ENCODE results near the gene SSTR3. TPM values are rescaled to one million over a fixed set of nuclear protein-coding genes. Genes with fewer than 3 reads are reported as not detected.

Gene SSTR3
- total RNA-seq, 2 experiments from 2014 or later: 14.8 to 15.6 TPM

DNA sequence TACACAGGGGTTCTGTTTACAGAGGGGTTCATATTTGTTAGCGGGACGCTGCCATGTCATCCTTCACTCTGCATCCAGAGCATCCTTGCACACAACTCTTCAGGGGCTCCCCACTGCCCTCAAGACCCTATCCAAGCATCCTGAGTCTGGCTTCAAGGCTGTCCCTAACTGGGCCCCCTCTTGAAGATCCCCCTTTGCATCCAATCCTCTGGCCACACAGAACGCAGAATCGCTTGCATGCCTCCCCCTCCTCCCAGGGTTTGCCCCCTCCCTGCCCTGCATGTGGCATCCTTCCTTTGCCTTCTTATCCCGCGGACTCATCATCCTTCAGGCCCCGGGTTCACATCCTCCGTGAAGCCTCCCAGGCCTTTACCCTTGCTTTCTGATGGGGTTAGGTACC is 42.9 kb downstream of the SSTR3 start:
- peaks cover 44% of the 10 kb centered on the region for H3K4me1 Mint-ChIP-seq

GRCh38 chr22:37167981-37168647 is 44.2 kb downstream of the SSTR3 start:
- ATAC-seq (no peak), DNase-seq (peak; percentile 4)
- intact Hi-C loops (cut with DNase I, micrococcal nuclease): no loop called here
- H3K9me3 Mint-ChIP-seq (ENCODE audit: low read depth): no peaks in the 10 kb centered on the region
- H3K27ac Mint-ChIP-seq: peak overlapping the region; percentile 49
- peak overlapping the region; percentile 53 for H3K4me3 Mint-ChIP-seq
- H3K27me3 Mint-ChIP-seq: no peaks in the 10 kb centered on the region
- no peaks in the 10 kb centered on the region for H3K36me3 Mint-ChIP-seq (ENCODE audit: low read depth)
- ChIA-PET CTCF (interaction anchor here (1.6 to 3.3 kb wide), 3 partner anchors 12 to 93 kb away, joined by 8 to 36 read pairs (median 9); no protein-coding TSS in a partner anchor), POLR2A (no interaction called here)
- peaks cover 57% of the 10 kb centered on the region for H3K4me1 Mint-ChIP-seq

More for the DNA sequence above, 42.9 kb downstream of the SSTR3 start:
- ChIA-PET CTCF (interaction anchor here (1.0 to 1.5 kb wide), 2 partner anchors 28 to 30 kb away, joined by 3 read pairs; no protein-coding TSS in a partner anchor), POLR2A (no interaction called here)
- H3K9me3 Mint-ChIP-seq (ENCODE audit: low read depth): no peaks in the 10 kb centered on the region
- no peak overlapping the region for H3K27ac Mint-ChIP-seq
- H3K4me3 Mint-ChIP-seq: no peak overlapping the region
- no peaks in the 10 kb centered on the region for H3K27me3 Mint-ChIP-seq
- no peaks in the 10 kb centered on the region for H3K36me3 Mint-ChIP-seq (ENCODE audit: low read depth)
- ATAC-seq (no peak), DNase-seq (peak; percentile 2)
- intact Hi-C loops (cut with DNase I, micrococcal nuclease): no loop called here

DNA sequence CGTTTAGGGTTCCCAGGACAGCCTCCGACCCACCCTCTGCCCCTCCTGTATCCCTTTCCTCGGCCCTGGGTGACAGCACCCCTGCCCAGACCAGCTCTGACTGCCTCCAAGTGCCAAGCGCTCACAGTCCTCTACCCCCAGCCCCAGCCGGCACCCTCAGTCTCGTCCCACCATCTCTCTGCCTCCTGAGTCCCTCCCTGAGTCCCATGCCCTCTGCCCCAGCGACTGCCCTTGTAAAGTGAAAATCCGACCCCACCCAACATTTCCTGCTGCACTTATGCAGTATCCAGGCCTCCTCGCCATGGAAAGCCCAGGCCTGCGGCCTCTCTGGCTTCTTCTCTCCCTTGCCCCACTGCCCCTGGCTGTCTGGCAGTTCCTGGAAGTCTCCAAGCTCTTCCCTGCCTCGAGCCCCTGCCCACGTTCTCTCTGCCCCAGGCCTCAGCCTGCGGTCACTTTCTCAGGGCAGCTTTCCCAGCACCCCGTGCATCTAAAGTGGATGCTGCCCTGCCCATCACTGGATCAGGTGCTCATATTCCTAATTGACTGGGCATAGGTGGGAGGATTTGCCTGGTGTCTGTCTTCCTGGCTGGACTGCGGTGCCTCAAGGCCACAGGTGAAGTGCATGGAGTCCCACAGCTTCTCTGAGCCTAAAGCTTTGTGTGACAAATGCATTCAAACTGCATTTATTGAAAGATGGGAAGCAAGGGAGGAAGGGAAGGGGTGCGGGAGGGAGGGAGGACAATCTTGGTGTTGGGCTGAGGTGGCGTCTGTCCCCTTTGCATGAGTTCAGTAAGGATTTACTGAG is 44.9 kb downstream of the SSTR3 start:
- DNase-seq: peak; percentile 1
- Mint-ChIP-seq H3K27me3 (no peaks in the 10 kb centered on the region), H3K9me3 (ENCODE audit: low read depth) (no peaks in the 10 kb centered on the region), H3K27ac (peak overlapping the region; percentile 49), H3K36me3 (ENCODE audit: low read depth) (no peaks in the 10 kb centered on the region), H3K4me1 (peaks cover 64% of the 10 kb centered on the region), H3K4me3 (peak overlapping the region; percentile 53)
- ATAC-seq: no peak
- ChIA-PET CTCF (interaction anchor here (0.6 to 3.3 kb wide), 12 partner anchors 11 to 1791 kb away, joined by 3 to 36 read pairs (median 6); partner anchors contain the start of gene IL2RB), POLR2A (interaction anchor here (0.5 to 1.5 kb wide), 2 partner anchors 32 to 45 kb away, joined by 3 to 4 read pairs; no protein-coding TSS in a partner anchor)
- intact Hi-C loops (cut with DNase I, micrococcal nuclease): no loop called here

GRCh38 chr22:37166675-37167066 is 45.6 kb downstream of the SSTR3 start:
- Mint-ChIP-seq H3K4me3 (peak overlapping the region; percentile 53), H3K9me3 (ENCODE audit: low read depth) (no peaks in the 10 kb centered on the region), H3K27me3 (no peaks in the 10 kb centered on the region), H3K36me3 (ENCODE audit: low read depth) (no peaks in the 10 kb centered on the region), H3K4me1 (peaks cover 71% of the 10 kb centered on the region), H3K27ac (peak overlapping the region; percentile 82)
- intact Hi-C loops (cut with DNase I, micrococcal nuclease): loop anchor here (1.0 kb wide), 4 partner anchors 32 to 291 kb away; no protein-coding TSS in a partner anchor
- DNase-seq (peak; percentile 92), ATAC-seq (peak; percentile 20)
- ChIA-PET CTCF (interaction anchor here (0.6 to 3.3 kb wide), 13 partner anchors 10 to 1791 kb away, joined by 3 to 36 read pairs (median 5); partner anchors contain the start of gene IL2RB), POLR2A (interaction anchor here (0.5 to 1.5 kb wide), 2 partner anchors 33 to 45 kb away, joined by 3 to 4 read pairs; no protein-coding TSS in a partner anchor)

GRCh38 chr22:37165940-37166674 is 46.2 kb downstream of the SSTR3 start:
- POLR2A ChIA-PET: interaction anchor here (0.9 to 1.5 kb wide), 2 partner anchors 34 to 44 kb away, joined by 3 to 4 read pairs; no protein-coding TSS in a partner anchor
- Mint-ChIP-seq H3K9me3 (ENCODE audit: low read depth) (peaks cover 4% of the 10 kb centered on the region), H3K36me3 (ENCODE audit: low read depth) (no peaks in the 10 kb centered on the region), H3K27me3 (no peaks in the 10 kb centered on the region), H3K27ac (peak overlapping the region; percentile 82), H3K4me3 (peak overlapping the region; percentile 53), H3K4me1 (peaks cover 77% of the 10 kb centered on the region)
- intact Hi-C loops (cut with DNase I, micrococcal nuclease): loop anchor here (1.0 kb wide), 4 partner anchors 32 to 291 kb away; no protein-coding TSS in a partner anchor
- DNase-seq: no peak
- CTCF ChIA-PET: interaction anchor here (0.6 to 3.3 kb wide), 14 partner anchors 14 to 168 kb away, joined by 3 to 36 read pairs (median 5); no protein-coding TSS in a partner anchor
- no peak for ATAC-seq

DNA sequence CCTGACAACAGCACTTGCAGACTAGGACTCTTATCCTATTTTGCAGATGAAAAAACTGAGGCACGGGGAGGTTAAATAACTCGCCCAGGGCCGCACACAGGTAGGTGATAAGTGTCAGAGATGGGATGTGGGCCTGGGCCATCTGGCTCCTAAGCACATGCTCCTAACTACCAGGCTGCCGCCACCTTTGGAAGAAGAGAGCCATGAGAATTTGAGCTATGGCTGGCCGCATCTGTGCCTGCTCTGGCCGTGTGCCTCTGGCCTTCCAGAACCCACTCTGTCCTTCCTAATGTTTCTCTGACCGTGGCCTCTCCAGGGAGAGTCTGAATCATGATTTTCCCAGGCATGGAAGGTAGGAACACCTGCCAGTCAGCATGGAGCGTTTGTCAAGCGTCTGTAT is 47.2 kb downstream of the SSTR3 start:
- ChIA-PET POLR2A (interaction anchor here (0.9 kb wide), 1 partner anchor 35 kb away, joined by 3 read pairs; no protein-coding TSS in a partner anchor), CTCF (interaction anchor here (0.7 to 3.3 kb wide), 11 partner anchors 13 to 135 kb away, joined by 3 to 36 read pairs (median 5); no protein-coding TSS in a partner anchor)
- peaks cover 5% of the 10 kb centered on the region for H3K9me3 Mint-ChIP-seq (ENCODE audit: low read depth)
- ATAC-seq: no peak
- intact Hi-C loops (cut with DNase I, micrococcal nuclease): no loop called here
- peak overlapping the region; percentile 29 for H3K27ac Mint-ChIP-seq
- H3K4me3 Mint-ChIP-seq: no peak overlapping the region
- no peak for DNase-seq
- H3K4me1 Mint-ChIP-seq: peaks cover 77% of the 10 kb centered on the region
- H3K36me3 Mint-ChIP-seq (ENCODE audit: low read depth): no peaks in the 10 kb centered on the region
- no peaks in the 10 kb centered on the region for H3K27me3 Mint-ChIP-seq

- no peak overlapping the region for H3K4me3 Mint-ChIP-seq
- intact Hi-C loops (cut with DNase I, micrococcal nuclease): loop anchor here in 1 of 2 experiments (5.0 kb wide), 1 partner anchor 78 kb away; the partner anchor contains the start of gene RAC2
- CTCF ChIA-PET: interaction anchor here (3.0 to 3.3 kb wide), 2 partner anchors 34 to 44 kb away, joined by 23 to 36 read pairs; no protein-coding TSS in a partner anchor
Observed at GRCh38 chr22:37164505-37164887, 47.8 kb downstream of the SSTR3 start.

GRCh38 chr22:37163575-37164504 is 48.4 kb downstream of the SSTR3 start:
- intact Hi-C loops (cut with DNase I, micrococcal nuclease): loop anchor here (1.0 to 5.0 kb wide), 4 partner anchors 55 to 103 kb away; partner anchors contain the start of gene RAC2 (in 1 of the 2)
- ChIA-PET CTCF (interaction anchor here (0.9 to 3.9 kb wide), 13 partner anchors 9 to 186 kb away, joined by 3 to 43 read pairs (median 13); partner anchors contain the start of gene IL2RB), POLR2A (interaction anchor here (0.9 to 3.5 kb wide), 16 partner anchors 10 to 119 kb away, joined by 3 to 39 read pairs (median 4); partner anchors contain the start of genes IL2RB and KCTD17)
- H3K27me3 Mint-ChIP-seq: no peaks in the 10 kb centered on the region
- peaks cover 77% of the 10 kb centered on the region for H3K4me1 Mint-ChIP-seq
- no peaks in the 10 kb centered on the region for H3K36me3 Mint-ChIP-seq (ENCODE audit: low read depth)
- H3K9me3 Mint-ChIP-seq (ENCODE audit: low read depth): peaks cover 5% of the 10 kb centered on the region
- peak overlapping the region; percentile 88 for H3K27ac Mint-ChIP-seq
- peak; percentile 91 for DNase-seq
- ATAC-seq: peak; percentile 67
- H3K4me3 Mint-ChIP-seq: peak overlapping the region; percentile 26

More at GRCh38 chr22:37164505-37164887, 47.8 kb downstream of the SSTR3 start:
- POLR2A ChIA-PET: no interaction called here
- DNase-seq (no peak), ATAC-seq (no peak)
- Mint-ChIP-seq H3K36me3 (ENCODE audit: low read depth) (no peaks in the 10 kb centered on the region), H3K4me1 (peaks cover 72% of the 10 kb centered on the region), H3K9me3 (ENCODE audit: low read depth) (peaks cover 5% of the 10 kb centered on the region), H3K27ac (peak overlapping the region; percentile 89), H3K27me3 (no peaks in the 10 kb centered on the region)

DNA sequence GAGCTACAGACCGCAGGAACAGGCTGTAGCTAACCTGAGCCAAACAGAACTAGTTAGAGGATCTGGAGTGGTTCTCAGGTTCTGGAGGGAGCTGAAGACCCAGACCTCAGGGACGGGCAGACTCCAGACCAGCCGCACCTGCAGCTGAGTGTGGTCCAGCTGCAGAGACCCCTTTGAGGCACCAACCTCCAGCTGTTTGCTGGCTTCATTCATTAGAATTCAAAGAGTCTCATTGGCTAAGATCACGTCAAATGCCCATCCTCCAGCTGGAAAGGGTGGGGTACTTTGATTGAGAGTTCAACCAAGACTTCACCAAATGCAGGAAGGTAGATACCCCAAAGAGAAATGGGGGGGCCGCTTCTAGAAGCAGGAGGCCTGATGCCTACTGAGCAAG is 49.2 kb downstream of the SSTR3 start:
- no peak for ATAC-seq
- Mint-ChIP-seq H3K4me1 (peaks cover 81% of the 10 kb centered on the region), H3K4me3 (peak overlapping the region; percentile 26), H3K27ac (peak overlapping the region; percentile 88), H3K36me3 (ENCODE audit: low read depth) (no peaks in the 10 kb centered on the region), H3K27me3 (no peaks in the 10 kb centered on the region), H3K9me3 (ENCODE audit: low read depth) (peaks cover 5% of the 10 kb centered on the region)
- ChIA-PET POLR2A (interaction anchor here (0.9 to 3.5 kb wide), 16 partner anchors 10 to 118 kb away, joined by 3 to 39 read pairs (median 4); partner anchors contain the start of genes IL2RB and KCTD17), CTCF (interaction anchor here (0.7 to 3.9 kb wide), 19 partner anchors 9 to 812 kb away, joined by 3 to 43 read pairs (median 5); partner anchors contain the start of gene IL2RB)
- no peak for DNase-seq
- intact Hi-C loops (cut with DNase I, micrococcal nuclease): loop anchor here (1.0 to 5.0 kb wide), 4 partner anchors 56 to 102 kb away; partner anchors contain the start of gene RAC2 (in 1 of the 2)

Measured in activated CD4-positive, alpha-beta T cell treated with anti-CD3 and anti-CD28 coated beads for 36 hours (primary cell).